RWPE1 (cell line): Measurements from ENCODE around the gene TBC1D22A.

ENCODE experiments used
- CTCF ChIA-PET: fragments of 350-600 bp; sonication (Branson Sonifier 250); formaldehyde crosslinking; extraction: SDS; loops from one replicate; lab custom pipeline; 2021; lab: Yijun Ruan, JAX
- POLR2A ChIA-PET: fragments of 400-600 bp; formaldehyde crosslinking; extraction: SDS; loops from one replicate; lab custom pipeline; 2020; ENCODE audit warnings: antibody characterized with exemption; ENCODE audit not compliant: low non-redundant PET; lab: Yijun Ruan, JAX
- DNase-seq: peaks from one replicate; pipeline ENCODE4 v3.0.0; 2012; ENCODE audit warnings: low spot score
- H3K27ac ChIP-seq: fragments of 450-650 bp; 2 replicates; pipeline ENCODE4 v1.5.1; 2017
- CTCF ChIP-seq: fragments of 450-650 bp; conservative IDR thresholded peaks from 2 replicates; pipeline ENCODE4 v1.5.1; 2017; ENCODE audit warnings: low read depth, mild to moderate bottlenecking

Gene TBC1D22A

DNA sequence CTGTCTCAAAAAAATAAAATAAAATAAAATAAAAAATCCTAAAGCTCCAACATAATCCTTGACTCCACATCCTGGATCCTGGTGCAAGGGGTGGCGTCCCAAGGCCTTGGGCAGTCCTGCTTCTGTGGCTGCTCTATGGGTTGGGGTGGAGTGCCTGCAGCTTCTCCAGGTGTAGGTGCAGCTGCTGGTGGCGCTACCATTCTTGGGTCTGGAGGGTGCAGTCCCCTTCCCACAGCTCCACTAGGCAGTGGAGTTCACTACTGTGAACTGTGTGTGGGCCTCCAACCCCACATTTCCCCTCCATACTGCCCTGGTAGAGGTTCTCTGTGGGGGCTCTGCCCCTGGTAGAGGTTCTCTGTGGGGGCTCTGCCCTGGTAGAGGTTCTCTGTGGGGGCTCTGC, 6.9 kb upstream of the TBC1D22A start:
- no peak for TF ChIP-seq CTCF
- POLR2A ChIA-PET = no interaction called here
- no peak for DNase-seq
- H3K27ac ChIP-seq = peak overlapping the region; percentile 98
- CTCF ChIA-PET = interaction anchor here (1.0 kb wide), 1 partner anchor 192 kb away, joined by 3 read pairs; no protein-coding TSS in a partner anchor

- TF ChIP-seq CTCF = no peak
- peak overlapping the region; percentile 98; the same call in 1 of the 2 replicates for H3K27ac ChIP-seq
- ChIA-PET POLR2A (no interaction called here), CTCF (no interaction called here)
- DNase-seq = no peak
Measured at GRCh38 chr22:46756097-46756496, 6.4 kb upstream of the TBC1D22A start.

DNA sequence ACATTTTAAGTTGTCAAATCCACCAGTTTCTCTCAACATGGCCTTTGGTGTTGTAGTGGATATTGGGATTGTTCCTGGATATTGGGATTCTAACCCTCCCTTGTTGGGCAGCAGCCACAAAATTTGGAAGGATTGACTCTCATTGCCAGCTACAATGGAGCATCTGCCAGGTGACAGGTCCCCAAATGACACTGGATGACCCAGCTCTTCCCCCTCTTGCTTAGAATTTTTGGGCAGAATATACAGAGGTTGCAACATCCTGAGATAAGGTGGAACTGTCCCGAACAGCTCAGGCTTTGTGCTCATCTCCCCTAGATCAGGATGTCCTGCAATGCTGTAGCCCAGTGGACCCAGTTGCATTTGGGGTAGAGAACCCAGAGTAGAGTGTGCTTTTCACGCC, 5.3 kb upstream of the TBC1D22A start:
- DNase-seq = no peak
- H3K27ac ChIP-seq = peak overlapping the region; percentile 24; the same call in 1 of the 2 replicates
- TF ChIP-seq CTCF = no peak
- POLR2A ChIA-PET = no interaction called here
- CTCF ChIA-PET = interaction anchor here (1.6 kb wide), 1 partner anchor 18 kb away, joined by 4 read pairs; no protein-coding TSS in a partner anchor

GRCh38 chr22:46758121-46758520, 4.3 kb upstream of the TBC1D22A start:
- DNase-seq = no peak
- no peak for TF ChIP-seq CTCF
- peak overlapping the region; percentile 24; the same call in 1 of the 2 replicates for H3K27ac ChIP-seq
- POLR2A ChIA-PET = no interaction called here
- CTCF ChIA-PET = interaction anchor here (0.6 to 1.6 kb wide), 5 partner anchors 17 to 194 kb away, joined by 3 to 5 read pairs (median 4); no protein-coding TSS in a partner anchor

- 0 out of 2 replicates have a peak, but pooled peaks have one; percentile 24 for TF ChIP-seq CTCF
- DNase-seq = no peak
- H3K27ac ChIP-seq = no peak overlapping the region
- ChIA-PET POLR2A (no interaction called here), CTCF (interaction anchor here (0.6 to 1.3 kb wide), 5 partner anchors 18 to 195 kb away, joined by 3 to 5 read pairs (median 4); no protein-coding TSS in a partner anchor)
Measured at GRCh38 chr22:46758867-46759290, 3.6 kb upstream of the TBC1D22A start.

GRCh38 chr22:46761017-46761416, 1.4 kb upstream of the TBC1D22A start:
- DNase-seq = no peak
- POLR2A ChIA-PET = no interaction called here
- TF ChIP-seq CTCF = no peak
- peak overlapping the region; percentile 84 for H3K27ac ChIP-seq
- CTCF ChIA-PET = interaction anchor here (0.8 kb wide), 1 partner anchor 27 kb away, joined by 3 read pairs; no protein-coding TSS in a partner anchor
